DMS153 (cell line): ENCODE data around the gene NF1.

Experiments used
- DNase-seq: peaks from one replicate; lab custom pipeline; 2025; lab: John Stamatoyannopoulos, UW

The NF1 gene

GRCh38 chr17:31404028-31404949, 309.5 kb downstream of the NF1 start:
- DNase-seq: no peak

GRCh38 chr17:31405890-31406371, 311.2 kb downstream of the NF1 start:
- DNase-seq: no peak

GRCh38 chr17:31408586-31408985, 313.8 kb downstream of the NF1 start:
- DNase-seq: no peak

- DNase-seq: no peak
Observed at GRCh38 chr17:31411707-31412285, 317.0 kb downstream of the NF1 start.

GRCh38 chr17:31412511-31412910, 317.7 kb downstream of the NF1 start:
- no peak for DNase-seq

- DNase-seq: no peak
Observed at GRCh38 chr17:31413081-31413799, 318.5 kb downstream of the NF1 start.

GRCh38 chr17:31413874-31414549, 319.2 kb downstream of the NF1 start:
- DNase-seq: no peak

- no peak for DNase-seq
Observed at GRCh38 chr17:31414550-31414918, 319.8 kb downstream of the NF1 start.

- DNase-seq: no peak
Observed at GRCh38 chr17:31415004-31415454, 320.3 kb downstream of the NF1 start.

GRCh38 chr17:31415640-31416502, 321.1 kb downstream of the NF1 start:
- DNase-seq: no peak

GRCh38 chr17:31416503-31416923, 321.7 kb downstream of the NF1 start:
- DNase-seq: no peak

GRCh38 chr17:31417051-31417792, 322.4 kb downstream of the NF1 start:
- no peak for DNase-seq

- no peak for DNase-seq
Observed at GRCh38 chr17:31418773-31419350, 324.1 kb downstream of the NF1 start.

- no peak for DNase-seq
Observed at GRCh38 chr17:31422443-31422842, 327.7 kb downstream of the NF1 start.

- DNase-seq: no peak
Observed at GRCh38 chr17:31424944-31425281, 330.1 kb downstream of the NF1 start.

GRCh38 chr17:31425282-31426040, 330.7 kb downstream of the NF1 start:
- no peak for DNase-seq
